GM18507 (cell line): ENCODE data around the gene GRK5.

Experiments used
- DNase-seq: peaks from one replicate; pipeline ENCODE4 v3.0.0; 2011; ENCODE audit warnings: low read depth; ENCODE audit not compliant: insufficient read length; ENCODE audit errors: extremely low spot score
- FAIRE-seq: peaks from 2 replicates; lab custom pipeline; 2011; peaks lifted over from hg19 to GRCh38; lab: Jason Lieb, UNC

Gene GRK5

DNA sequence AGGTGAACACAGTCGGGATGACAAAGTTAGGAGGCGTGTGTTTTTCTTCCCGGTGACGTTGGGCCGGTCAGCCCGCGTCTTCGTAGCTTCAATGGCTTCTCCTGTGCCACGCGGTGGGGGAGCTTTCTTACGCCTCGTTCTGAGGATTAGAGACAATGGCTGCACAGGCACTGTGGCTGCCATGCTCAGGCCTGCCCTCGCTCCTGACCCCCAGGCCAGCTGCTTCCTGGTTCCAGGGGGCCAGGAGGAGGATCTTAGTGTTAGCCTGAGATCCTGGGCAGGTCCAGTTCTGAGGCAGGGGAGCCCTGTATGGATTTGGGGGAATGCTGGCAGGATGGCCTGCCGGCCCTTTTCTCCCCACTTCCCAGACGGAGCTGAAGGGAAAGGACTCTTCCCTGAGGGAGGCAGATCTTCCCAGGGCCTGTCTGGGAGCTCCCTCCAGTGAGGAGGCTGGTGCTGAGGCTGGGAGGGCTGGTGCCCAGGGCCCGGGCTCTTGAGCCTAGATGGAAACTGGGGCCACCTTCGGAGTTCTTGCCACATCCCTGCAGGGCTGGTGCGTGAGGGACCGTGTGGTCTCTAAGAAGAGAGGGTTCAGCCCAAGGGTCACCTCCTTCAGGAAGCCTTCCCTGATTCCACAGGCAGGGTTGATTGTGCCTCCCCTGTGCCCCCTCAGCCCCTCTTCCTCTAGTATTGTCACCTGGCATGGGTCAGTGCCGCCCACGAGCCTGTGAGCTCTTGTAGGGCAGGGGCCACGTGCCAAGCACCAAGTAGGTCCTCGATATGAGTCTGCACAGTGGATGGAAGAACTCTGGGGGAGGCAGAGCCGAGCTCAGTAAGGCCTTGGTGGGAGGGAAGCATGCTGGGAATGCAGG lies 101.4 kb downstream of the GRK5 start:
- no peak for FAIRE-seq

DNA sequence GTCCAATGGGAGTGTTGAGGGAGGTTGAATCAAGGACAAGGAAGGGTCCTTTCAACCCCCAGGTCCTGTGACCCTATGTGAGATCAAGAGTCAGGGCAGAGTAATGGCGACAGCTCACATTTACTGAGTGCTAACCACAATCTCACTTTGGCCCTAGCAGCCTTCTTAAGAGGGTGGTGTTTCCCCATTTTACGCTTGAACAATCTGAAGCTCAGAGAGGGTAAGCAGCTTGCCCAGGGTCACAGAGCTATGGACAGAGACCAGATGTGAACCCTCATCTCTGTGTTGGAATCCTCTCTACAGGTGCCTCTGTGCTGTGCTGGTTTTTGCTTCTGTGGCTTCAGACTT lies 102.0 kb downstream of the GRK5 start:
- no peak for DNase-seq
- FAIRE-seq = peak; percentile 82

More for the DNA sequence above, 101.4 kb downstream of the GRK5 start:
- DNase-seq = no peak

DNA sequence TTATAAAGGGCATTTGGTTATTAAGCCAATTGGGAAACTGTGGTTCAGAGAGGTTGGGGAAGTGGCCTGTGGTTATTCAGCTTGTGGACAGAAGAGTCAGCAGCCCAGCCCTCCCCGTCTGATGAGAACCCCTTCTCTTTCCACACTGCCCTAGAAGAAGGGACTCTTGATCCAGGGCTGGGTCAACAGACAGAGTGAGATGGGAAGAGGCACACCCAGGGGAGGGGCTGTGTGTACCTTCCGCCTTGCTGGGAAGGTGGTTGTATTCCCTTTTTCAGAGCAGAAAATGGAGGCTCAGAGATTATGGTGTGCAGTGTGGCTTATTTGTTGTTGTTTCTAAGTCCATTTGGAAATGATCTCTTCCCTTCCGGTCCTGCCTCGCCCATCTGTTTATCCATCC lies 103.4 kb downstream of the GRK5 start:
- DNase-seq (no peak), FAIRE-seq (no peak)

DNA sequence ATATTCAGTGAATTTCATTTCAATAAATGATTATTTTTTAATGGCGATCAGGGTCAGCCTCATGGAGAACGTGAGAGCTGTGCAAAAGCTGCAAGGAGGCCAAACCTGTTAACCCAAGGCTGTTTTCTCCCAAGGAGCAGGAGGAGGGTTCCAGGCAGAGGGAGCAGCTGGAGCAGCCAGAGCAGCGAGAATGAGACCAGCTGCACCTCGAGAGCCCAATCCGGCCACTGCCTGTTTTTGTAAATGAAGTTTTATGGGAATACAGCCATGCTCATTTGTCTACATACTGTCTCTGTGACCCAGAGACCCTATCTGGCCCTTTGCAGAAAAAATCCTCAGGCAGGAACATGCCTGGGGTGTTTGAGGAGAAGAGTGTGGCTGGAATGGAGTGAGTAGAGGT lies 104.9 kb downstream of the GRK5 start:
- no peak for FAIRE-seq
- DNase-seq = no peak

DNA sequence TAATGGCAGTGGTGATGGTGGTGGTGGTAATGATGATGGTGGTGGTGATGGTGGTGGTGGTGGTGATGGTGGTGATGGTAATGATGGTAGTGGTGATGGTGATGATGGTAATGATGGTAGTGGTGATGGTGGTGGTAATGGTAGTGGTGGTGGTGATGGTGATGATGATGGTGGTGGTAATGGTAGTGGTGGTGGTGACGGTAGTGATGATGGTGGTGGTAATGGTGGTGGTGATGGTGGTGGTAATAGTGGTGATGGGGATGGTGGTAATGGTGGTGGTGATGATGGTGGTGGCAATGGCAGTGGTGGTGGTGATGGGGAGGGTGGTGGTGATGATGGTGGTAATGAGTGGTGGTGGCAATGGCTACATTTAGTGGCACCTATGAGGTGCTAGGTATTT lies 105.7 kb downstream of the GRK5 start:
- no peak for DNase-seq
- FAIRE-seq = no peak

DNA sequence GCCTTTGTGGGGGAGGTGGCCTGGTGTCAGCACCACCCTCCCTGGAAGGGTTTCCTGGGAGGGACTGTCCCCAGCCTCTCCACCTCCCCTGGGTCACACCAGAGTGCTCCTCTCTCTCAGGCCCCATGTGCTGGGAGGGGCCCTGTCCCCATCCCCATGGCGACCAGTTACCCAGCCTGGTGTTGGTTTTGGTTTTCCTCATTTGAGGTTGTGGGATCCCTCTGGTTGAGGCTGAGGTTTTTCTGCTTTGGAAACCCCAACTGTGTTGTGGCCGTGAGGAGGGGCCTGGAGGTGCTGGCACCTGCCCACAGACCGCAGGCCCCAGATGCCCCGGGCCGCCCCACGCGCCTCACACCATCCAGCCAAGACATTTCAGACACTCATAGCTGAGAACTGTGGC lies 106.3 kb downstream of the GRK5 start:
- FAIRE-seq (peak; percentile 82), DNase-seq (peak; percentile 49)

DNA sequence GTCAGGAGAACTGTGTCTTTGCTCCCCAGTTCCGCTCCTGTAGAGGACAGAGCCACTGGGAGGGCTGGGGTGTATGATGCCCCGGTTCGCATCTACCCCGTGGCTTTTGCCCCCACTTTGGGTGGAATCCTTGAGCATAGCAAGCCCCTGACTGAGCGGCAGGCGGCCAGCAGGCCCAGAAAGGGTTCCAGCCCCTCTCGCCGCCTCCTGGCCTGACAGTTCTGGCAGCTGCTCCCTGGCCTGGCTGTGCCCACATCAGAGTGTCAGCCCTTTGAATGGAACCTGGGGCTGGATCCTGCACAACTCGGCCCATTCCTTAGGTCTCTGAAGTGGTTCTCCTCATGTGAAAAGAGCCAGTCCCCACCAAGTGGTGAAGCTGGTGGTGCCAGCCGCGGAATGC lies 106.7 kb downstream of the GRK5 start:
- FAIRE-seq (no peak), DNase-seq (no peak)

DNA sequence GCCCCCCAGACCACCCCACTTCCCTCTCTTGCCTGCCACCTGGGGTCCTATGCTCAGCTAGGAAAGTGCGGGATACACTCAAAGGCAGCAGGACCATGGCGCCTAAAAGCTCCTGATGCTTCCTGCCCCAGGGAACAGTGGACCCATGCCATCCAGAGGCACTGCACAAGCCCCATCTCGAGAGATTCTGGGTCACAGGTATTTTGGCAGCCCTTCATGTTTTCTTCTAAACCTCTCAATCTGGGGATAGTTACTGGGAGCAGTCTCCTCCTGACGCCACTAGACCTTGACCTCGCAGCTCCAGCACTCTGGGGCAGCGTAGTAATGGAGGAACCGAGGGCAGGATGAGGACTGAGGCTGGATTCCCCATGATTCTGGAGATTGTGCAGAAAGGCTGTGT lies 107.1 kb downstream of the GRK5 start:
- FAIRE-seq (no peak), DNase-seq (no peak)

DNA sequence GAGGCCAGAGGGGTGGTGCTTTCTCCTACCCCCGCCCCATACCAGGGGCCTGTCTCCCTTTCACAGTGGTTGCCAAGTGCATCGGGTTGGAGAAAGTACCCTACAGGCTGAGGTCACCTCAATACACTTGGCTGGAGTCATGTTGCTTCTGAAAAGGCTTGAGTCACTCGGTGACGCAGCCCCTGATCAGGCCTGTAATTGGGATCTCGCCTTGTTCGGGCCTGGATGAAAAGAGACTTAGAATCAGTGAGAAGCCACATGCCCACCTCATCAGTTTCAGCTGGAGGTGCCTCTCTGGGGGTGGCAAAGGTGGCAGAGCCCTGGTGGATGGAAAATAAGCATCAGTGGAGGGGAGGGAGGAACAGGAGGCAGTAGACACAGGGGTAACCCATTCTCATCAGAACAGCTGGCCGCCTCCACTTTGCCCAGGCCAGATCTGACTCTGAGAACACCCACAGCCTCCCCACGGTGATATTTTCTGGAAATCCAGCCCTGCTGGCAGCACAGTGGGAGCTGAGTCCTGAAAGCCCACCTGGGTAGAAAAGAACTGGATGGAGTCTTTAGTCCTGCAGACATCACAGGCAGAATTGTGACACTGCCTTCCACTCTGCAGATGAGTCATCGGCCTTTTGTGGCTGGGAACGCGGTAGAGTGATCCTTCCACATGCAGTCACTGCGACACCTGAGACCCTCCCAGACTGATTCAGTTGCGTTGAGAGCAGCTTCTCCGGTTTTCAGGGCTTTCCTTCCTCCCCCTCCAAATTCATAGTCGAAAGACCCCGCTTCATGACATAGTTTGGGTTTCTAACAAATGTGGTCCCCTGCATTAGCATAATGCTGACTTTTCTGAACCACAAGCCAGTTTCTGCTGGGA lies 108.0 kb downstream of the GRK5 start:
- FAIRE-seq = peak; percentile 67
- DNase-seq = peak; percentile 57

DNA sequence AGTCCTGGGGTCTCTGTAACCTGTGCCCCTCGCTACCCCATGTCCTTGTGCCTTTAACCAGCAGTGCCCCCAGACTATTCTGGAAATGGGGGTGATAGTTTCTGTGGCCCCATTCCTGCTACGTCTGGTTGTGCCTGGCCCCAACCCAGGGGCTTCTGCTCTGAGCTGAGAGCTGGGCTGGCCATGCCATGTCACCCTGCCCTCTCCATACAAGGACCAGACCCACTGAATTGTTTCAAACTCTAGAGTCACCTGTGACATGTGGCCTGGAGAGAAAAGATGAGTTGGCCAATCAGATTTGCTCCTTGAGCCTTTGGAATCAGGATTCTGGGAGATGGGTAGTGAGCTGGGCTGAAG lies 108.6 kb downstream of the GRK5 start:
- DNase-seq (no peak), FAIRE-seq (no peak)

DNA sequence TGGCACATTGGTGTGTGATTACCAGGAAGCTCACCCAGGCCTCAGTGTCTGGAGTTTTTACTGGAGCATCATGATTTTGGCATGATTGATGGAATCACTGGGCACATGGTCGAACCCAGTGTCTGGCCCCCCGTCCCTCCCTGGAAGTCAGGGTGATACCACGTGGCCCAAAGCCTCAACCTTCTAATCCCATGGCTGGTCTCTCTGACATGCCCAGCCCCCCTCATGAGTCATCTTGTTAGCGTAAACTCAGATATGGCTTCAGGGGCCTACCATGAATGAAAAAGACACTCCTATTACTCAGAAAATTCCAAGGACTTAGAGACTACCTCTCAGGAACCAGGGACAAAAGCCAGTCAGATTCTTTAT lies 109.3 kb downstream of the GRK5 start:
- DNase-seq (no peak), FAIRE-seq (no peak)

DNA sequence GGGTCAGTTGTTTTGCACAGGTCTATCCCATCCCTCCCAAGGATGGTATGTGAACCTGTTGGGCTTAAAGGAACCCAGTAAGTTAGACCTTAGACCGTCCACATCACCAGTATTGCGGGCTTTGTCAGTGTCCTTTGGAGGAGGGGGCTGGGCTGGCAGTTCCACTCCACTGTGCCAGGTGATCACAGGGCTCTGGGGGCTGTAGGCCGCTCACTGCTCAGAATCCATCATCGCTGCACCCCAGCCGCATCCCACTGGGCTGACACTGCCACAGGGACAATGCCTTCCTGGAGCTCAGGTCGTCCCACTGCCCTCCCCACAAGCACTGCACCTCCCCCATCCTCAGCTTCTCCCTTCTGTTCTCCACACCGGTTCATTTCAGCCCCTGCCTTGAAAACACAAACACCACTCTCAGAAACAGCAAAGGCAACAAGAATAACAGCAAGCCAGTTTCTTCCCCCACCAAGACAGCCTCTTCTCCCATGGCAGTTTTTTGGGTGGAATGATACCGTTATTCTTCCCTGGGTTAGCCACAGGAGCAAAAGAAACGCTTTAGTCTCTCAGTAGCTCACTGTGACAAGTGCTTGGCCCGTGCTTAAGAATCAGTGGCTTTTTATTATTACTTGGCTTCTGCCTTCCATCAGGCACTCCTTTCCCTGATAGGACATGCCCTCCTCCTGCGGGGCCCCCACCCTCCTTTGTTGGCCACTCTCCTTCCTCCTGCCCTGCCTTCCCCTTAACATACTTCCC lies 111.2 kb downstream of the GRK5 start:
- FAIRE-seq = no peak

DNA sequence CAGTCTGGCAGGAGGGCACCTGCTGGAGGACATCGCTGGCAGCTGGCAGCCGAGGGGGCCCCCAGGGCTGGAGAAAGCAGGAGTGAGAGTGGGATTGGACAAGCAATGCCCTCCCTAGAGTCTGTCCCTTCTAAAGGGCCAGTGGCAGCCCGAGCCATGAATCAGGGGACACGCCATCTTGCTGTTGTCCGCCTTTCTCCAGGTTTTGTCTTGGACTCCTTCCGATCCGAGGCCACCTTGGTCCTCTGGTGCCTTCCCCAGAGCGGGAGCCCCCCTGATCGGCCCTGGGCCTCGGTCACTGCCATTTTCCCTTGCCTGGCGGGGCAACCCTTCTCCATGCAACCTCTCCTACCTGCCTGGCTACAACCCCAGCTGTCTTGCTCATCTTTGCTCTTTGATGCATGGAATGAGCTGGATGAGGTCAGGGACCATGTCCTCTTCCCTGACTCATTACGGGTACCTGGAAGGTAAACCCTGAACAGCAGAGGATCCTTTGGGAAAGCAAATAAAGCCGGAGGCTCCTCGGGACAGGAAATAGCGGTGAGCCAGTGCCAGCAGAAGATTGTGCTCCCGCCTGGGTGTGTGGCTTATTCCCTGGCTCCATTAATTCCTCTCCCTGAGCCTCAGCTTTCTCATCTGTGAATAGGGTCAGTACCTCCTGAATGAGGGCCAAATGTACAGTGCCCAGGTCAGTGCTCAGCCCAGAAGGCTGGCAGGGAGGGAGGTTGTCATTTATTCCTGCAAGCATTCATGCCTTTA lies 112.0 kb downstream of the GRK5 start:
- FAIRE-seq = no peak
- DNase-seq = no peak

More for the DNA sequence above, 111.2 kb downstream of the GRK5 start:
- no peak for DNase-seq

DNA sequence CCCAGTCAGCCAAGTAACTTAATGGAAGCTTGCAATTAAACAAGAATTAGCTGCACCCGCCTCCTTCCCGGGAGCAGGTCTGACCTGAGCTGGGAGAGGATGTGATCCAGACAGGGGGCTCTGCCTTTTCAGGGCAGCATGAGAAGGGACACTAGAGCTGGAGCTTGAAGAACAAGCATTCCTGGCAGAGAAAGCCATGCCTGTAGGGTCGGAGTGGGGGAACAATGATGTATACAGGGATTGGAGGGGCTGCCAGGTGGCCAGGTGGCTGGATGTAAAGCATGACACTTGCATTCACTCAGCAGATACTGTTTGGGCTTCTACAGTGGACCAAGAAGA lies 112.5 kb downstream of the GRK5 start:
- no peak for DNase-seq
- no peak for FAIRE-seq

DNA sequence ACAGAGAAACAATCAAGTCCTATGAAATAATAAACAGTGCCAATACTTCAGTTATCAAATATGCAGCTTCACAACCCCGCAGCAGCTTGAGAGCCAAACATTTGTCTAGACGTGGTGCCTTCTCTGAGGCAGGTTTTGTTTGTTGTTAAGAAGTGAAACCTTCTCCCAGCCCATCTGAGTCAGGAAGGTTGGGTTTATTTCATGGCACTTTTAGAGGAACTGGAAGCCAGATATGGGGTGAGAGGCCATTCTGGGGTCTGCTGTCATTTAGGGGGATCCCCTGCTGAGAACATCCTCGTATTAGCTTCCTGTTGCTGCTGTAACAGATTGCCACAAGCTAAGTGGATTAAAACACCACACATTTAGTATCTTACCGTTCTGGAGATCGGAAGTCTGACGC lies 113.6 kb downstream of the GRK5 start:
- no peak for DNase-seq
- FAIRE-seq = no peak

DNA sequence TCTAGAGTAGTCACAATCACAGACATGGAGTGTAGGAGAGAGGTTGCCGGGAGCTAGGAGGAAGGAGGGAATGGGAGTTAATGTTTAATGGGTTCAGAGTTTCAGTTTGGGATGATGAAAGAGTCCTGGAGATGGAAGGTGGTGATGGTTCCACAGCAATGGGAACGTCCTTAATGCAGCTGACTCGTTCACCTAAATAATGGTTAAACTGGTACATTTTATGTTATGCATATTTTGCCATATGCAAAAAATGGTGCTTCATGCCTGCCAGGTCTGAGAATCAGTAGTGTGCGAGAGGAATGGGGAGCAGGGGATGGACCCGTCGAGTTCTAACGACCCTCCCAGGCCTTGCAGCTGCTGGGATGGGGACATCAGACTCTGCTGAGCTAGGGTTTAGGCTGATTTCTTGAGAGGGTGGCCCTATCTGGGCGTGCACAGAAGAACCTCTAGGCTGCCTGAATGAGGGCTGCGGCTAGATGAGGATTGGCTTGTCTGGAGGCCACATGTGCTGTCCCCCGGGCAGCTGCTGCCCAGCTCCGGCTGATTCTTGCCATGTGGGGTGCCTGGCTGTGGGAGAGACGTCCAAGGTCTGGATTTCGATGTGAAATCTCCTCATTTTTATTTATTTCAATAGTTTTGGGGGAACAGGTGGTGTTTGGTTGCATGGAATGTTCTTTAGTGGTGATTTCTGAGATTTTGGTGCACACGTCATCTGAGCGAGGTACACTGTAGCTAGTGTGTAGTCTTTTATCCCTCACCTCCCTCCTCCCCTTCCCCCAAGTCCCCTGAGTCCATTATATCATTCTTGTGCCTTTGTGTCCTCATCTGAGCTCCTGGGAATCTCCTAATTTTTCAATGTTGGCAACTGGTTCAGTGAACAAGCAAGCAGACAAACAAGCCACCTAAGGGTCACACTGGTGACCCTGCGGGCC lies 116.0 kb downstream of the GRK5 start:
- FAIRE-seq = no peak
- DNase-seq = no peak

DNA sequence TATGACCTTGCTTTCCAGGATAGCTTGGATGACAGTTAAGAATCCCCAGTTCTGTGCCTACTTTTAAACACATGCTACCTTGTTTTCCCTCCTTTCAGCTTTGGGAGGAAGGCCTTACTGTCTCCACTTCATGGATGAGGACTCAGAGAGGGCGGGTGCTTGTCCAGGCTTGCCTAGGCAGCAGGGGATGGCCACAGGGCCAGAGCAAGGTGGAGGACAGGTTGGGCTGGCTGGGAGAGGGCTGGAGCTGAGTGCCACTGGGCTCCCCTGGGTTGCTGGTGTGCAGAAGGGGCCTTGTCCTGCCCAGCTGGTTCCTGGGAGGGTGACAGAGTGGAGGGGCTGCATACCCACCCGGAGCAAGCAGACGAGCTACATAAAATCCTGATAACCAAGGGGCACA lies 117.8 kb downstream of the GRK5 start:
- FAIRE-seq (no peak), DNase-seq (no peak)

DNA sequence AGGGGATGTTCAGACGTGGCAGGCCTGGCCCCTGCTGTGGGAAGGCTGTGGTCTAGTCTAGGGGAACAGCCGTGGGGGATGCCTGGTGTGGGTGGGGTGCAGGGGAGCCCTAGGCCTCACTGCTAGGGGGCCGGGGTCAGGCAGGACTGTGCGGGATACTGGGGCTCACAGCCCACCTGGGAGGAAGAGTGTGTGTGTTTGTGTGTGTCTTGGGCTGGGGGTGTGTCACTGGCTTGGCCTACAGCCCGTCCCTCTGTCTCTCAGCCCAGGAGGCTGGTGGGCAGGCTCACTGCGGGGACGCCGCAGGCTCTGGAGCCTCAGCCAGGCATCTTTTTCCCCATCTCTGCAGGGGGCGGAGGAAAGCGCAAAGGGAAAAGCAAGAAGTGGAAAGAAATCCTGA lies 118.8 kb downstream of the GRK5 start:
- DNase-seq (no peak), FAIRE-seq (no peak)
